OCI-M2 (cell line): ENCODE results near the gene SLC17A7.
"Not testable (repeated sequence)": the region's sequence is repeated elsewhere in the genome, so short reads cannot be mapped to it uniquely, and the experiment has no call there.

Source experiments
- DNase-seq: peaks from one replicate; lab custom pipeline; 2025; ENCODE audit not compliant: unreplicated experiment; lab: John Stamatoyannopoulos, UW

SLC17A7 gene

DNA sequence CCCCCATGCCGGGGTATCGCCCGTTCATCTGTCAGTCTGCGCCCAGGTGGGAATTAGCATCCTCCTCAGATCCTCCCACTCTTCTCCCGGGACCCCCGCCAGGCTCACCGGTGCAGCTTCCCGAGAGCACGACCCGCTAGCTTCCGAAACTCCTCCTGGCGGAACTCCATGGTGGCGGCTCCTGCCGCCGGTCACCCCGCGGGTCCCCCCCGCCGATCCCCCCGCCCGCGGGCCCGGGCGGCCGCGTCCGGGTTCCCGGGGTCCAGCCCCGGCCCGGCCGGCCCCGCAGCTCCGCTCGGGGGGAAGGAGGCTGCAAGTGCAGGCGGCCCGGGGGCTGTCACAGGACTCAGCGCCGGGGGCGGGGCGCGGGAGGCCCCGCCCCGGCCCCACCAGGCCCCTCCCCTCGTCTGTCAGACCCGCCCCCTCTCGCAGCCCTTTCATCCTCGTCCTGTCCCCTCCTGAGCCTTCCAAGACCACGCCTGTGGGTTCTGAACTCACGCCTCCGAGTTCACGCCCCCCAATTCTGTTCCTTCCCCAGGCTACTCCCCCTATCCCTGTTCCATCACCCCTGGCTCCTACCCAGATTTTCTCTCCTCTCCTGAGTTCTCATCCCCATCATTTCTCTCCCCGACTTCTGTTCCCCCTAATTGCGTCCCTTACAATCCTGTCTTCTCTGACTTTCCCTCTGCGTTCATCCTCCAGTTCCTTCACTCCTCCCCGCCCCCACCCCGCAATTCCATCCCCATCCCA lies at the start of gene SLC17A7:
SLC17A7 (minus strand) TSS at position 318 of the 750 bp plus-strand sequence; CDS start at position 170, 148 bp downstream.
- no peak for DNase-seq

DNA sequence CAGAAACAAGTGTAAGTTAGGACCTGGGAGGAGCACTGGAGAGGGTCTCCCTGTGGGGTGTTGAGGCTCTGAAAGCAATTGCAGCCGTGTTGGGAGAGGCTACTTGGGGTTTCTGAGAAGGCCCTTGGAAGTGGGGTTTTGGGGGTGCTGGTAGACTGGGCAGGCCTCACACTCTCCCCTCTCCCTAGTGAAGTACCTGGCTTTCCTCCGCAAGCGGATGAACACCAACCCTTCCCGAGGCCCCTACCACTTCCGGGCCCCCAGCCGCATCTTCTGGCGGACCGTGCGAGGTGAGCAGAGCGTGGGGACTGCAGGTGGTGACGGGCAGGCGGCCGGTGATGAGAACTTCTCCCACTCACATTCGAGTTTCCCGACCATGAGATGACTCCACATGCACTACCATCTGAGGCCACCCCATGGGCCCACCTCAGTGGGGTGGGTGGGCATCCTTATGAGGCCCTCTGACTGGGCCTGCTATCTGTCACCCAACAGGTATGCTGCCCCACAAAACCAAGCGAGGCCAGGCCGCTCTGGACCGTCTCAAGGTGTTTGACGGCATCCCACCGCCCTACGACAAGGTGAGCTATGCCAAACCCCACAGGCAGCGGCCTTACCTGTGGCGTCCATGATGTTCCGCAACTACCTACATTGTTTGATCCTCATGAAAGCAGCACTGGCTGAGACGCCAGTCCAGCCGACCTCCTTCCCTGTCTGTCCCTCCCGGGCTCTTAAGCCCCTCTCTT lies 49.1 kb upstream of the SLC17A7 start:
- no peak for DNase-seq

DNA sequence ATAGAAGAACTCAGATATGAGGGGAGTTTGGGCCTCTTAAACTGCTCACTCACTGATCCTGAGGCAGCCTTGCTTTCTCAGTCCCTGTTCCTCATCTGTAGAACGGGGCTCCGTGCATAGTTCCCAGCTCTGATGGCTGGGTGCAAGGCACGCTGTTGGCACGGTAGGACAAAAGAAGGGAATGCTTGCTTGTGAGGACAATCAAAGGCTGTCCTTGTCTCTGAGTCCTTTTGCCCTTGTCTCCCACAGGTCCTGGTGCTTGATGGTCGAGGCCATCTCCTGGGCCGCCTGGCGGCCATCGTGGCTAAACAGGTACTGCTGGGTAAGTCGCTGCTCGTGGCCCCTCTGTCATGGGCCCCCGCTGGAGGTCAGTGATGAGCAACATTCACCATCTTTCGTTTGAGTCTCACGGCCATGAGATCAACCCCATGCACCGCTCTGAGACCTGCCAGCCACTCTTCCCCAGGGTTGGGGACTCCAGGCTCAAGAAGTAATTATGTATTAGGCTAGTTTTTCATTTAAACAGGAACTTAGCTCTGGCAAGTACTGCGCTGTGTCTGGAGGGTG lies 48.4 kb upstream of the SLC17A7 start:
- no peak for DNase-seq

DNA sequence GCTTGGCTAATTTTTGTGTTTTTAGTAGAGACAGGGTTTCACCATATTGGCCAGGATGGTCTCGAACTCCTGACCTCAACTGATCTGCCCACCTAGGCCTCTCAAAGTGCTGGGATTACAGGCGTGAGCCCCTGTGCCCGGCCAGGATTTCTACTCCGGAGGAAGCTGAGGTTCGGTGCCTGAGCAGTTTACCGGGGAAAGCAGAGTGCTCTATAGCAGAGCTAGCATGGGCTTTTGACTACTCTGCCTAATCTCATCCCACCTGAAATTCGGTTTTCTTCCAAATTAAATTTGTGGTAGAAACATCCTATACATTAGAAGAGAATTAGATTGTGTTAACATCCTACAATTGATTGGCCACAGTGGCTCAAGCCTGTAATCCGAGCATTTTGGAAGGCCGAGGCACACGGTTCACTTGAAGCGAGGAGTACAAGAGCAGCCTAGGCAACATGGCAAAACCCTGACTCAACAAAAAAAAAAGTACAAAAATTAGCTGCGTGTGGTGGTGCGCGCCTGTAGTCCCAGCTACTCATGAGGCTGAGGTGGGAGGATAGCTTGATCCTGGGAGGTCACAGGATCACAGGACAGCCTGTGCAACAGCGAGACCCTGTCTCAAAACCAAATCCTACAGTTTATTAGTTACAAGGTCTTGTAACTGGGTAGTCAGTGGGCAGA lies 47.7 kb upstream of the SLC17A7 start:
- no peak for DNase-seq

DNA sequence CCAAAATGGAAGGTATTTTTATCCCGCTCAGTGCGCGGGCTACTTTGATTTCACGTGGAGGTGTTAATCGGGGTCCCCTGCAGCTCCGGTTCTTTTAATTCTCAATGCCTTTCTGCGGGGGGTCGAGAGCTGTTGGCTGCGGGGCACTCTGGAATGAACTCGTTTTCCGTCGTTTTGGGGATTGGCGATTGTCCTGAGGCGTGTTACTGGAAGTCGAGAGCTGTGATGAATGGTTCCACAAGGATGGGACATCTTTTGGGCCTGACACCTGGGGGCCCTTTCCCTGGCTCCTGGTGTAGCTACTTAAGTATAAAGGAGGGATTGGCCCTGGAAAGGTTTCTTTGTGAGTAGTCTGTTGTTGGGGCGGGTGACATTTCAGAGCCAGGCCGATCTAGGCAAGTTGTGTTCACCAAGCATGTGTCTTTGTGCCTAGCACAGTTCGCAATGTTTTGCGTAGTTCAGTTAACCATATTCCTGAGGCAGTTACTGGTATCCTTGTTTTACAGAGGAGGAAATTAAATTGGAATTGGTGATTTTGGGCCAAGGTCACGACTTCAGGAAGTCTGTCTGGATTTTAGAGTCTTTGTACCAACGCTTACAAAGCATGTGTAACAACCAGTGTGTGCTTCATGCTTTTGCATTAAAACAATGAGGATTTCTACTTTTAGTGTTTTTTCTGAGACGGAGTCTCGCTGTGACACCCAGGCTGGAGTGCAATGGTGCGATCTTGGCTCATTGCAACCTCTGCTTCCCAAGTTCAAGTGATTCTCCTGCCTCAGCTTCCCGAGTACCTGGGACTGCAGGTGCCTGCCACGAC lies 46.9 kb upstream of the SLC17A7 start:
- no peak for DNase-seq

DNA sequence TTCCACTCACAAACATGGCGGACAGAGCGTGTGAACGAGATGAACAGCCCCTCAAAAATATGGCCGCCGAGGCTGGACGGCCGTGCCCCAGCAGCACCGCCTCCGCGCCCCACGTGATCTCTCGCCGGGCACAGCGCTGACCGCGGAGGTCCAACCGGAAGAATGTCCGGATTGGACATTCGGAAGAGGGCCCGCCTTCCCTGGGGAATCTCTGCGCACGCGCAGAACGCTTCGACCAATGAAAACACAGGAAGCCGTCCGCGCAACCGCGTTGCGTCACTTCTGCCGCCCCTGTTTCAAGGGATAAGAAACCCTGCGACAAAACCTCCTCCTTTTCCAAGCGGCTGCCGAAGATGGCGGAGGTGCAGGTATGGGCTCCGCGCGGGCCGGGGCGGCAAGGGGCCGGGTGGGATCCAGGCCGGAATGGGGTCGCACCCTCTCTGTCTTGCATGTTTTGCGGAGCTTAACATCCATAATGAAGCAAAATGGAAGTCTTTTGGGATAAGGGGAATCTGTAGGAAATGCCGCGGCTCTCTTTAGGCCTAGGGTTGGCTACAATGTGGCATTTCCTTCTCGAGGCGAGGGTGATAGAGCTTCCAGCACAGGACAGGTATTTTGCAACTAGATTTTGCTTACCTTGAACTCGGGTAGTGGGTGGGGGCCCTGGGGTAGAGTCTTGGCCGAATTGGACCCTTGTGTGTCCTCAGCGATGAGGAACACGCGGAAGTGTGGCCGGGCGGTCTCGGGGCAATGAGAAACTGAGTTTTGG lies 46.1 kb upstream of the SLC17A7 start, which contains the start of gene RPL13A:
RPL13A (plus strand) TSS at position 332 of the 769 bp plus-strand sequence; CDS start at position 354, 22 bp downstream.
- DNase-seq: peak; percentile 97

DNA sequence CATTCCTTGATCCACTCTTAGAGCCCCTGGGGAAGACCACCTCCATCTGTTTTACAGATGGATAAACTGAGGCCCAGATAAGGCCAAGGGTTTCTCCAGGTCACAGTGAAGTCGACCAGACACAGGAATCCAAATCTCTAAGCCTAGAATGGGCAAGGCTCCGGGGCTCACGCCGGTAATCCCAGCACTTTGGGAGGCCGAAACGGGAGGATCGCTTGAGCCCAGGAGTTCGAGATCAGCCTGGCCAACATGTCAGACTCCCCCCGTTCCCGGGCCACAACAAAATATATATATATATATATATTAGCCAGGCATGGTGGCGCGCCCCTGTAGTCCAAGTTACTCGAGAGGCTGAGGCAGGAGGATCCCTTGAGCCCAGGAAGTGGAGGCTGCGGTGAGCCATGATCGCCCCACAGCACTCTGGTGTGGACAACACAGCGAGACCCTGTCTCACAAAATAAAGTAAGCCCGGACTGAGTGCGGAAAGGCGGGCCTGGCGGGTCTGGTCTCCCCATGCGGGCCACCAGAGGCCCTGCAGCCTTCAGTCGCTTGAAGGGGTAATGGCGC lies 45.5 kb upstream of the SLC17A7 start:
- no peak for DNase-seq

DNA sequence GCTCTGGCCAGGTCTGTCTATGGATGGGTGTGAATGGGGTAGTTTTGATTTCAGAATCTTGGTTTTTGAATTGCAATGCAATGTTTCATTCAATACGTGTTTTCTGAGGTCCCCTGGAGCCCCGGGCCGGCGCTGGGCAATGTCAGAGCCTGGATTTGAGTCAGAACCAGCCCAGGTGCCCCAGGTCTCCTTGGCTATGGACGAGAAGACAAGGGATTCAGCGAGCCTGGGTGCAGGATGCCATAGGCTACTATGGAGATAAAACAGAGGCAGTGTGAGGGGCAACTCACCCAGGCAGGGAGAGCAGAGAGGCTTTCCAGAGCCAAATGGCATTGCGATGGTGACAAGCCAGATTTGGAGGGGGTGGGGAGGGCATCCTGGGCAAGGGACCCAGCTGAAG lies 44.9 kb upstream of the SLC17A7 start:
- DNase-seq: no peak

DNA sequence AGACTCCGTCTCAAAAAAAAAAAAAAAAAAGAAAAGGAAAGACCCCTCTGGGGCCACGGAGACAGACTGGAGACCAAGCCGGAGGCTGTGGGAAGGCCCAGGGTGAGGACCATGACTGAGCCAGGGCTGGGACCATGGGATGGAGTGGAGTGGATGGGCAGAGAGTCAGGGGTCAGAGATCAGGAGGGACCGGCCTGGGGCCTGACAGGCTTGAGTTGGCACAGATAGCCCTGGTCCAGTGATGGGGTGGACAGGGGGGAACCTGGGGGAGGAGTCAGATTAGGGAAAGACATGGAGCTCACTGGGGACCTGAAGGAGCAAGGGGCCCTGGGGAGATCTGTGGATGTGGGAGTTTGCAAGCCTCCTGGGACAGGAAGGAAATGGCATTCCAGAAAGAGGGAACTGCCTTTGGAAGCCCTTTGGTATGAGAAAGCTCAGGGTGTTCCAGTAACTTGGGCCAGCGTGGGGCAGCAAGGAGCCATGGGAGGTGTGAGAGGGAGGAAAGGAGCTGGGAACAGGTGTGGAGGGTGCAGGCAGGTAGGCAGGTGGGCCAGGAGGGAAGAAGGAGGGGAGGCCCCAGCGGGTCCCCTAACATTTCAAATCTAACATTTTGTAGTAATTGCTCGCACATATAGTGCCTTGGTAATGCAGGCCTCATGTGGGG lies 39.8 kb upstream of the SLC17A7 start:
- DNase-seq: no peak

DNA sequence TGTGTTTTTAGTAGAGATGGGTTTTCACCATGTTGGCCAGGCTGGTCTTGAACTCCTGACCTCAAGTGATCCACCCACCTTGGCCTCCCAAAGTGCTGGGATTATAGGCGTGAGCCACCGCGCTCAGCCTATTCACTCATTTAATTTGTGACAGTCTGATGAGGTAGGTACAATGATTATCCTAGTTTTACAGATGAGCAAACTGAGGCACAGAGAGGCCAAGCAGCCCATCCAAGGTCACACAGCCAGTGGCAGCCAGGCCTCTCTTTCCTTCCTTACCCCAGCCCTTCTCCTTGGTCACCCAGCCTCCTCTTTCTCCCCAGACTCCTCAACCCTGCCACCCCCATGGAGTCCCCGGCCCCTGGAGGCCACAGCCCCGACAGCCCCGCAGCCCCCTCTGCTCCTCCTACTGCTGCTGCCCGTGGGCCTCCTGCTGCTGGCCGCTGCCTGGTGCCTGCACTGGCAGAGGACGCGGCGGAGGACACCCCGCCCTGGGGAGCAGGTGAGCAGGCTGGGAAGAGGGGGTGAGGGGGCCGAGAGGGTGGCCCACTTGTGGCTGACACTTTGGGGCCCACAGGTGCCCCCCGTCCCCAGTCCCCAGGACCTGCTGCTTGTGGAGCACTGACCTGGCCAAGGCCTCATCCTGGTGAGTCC lies 38.8 kb upstream of the SLC17A7 start:
- no peak for DNase-seq

DNA sequence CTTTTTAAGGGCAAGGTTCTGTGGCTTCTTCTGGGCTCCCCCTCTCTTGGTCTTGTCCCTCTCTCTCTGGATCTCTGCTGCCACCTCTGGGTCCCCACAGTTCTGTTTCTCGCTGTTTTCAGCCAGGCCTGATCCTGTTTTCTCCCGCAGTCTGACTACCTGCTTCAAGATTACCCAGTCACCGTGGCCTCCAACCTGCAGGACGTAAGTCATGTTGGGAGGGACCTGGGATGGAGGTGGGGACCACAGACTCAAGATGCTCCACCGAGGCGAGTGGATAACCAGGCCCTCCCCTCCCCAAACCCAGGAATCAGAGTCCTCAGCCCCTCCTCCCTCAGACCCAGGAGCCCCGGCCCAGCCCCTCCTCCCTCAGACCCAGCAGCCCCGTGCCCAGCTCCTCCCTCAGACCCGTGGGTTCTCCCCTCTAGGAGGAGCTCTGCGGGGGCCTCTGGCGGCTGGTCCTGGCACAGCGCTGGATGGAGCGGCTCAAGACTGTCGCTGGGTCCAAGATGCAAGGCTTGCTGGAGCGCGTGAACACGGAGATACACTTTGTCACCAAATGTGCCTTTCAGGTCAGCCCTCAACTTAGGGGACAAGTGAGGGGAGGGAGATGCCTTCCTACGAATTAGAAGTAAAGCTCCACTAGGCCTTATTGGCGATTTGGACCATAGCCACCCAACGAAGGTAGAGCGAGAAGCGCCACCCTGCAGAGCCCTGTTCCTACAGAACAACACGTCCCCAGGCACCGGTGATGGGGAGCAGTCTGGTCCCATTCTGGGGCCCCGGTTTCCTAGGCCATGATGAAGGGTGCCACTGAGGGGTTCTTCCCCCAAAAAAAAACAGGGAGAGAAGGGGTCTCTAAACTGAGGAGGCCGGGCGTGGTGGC lies 34.9 kb upstream of the SLC17A7 start:
- no peak for DNase-seq

DNA sequence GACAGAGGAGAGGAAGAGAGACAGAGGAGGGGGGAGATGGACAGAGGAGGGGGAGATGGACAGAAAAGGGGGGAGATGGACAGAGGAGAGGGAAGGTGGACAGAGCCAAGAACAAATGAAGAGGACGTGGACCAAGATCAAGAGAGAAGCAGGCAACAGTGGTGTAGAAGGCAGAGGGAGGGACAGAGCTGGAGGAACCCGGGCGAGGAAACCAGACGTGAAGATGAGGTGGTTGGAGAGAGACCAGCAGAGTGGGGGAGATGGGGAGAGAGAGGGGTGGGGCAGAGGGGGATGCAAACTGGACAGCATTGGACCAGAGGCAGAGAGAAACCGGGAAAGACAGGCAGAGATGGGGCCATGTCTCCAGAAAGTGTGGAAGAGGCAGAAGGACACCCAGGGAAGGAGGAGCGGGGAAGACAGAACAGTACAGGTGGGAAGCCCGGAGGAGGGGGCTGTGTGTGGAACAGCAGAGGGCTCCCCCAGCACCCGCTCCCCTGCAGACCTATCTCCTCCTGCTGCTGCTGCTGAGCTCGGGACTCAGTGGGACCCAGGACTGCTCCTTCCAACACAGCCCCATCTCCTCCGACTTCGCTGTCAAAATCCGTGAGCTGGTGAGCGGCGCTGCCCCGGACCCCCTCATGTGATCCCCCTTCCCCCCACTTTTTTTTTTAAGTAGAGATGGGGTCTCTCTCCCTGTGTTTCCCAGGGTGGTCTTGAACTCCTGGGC lies 34.0 kb upstream of the SLC17A7 start:
- no peak for DNase-seq

DNA sequence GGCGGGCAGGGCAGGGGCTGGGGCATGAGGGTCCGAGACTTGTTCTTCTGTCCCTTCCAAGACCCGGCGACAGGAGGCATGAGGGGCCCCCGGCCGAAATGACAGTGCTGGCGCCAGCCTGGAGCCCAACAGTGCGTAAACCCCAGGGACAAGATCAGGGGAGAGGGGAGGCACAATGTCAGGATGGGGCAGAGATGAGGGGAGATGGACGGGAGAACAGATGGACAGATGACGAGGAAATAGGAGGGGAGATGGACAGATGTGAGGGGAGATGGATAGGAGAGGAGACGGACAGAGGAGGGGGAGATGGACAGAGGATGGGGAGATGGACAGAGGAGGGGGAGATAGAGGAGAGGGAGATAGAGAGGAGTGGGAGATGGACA lies 33.2 kb upstream of the SLC17A7 start:
- no peak for DNase-seq

DNA sequence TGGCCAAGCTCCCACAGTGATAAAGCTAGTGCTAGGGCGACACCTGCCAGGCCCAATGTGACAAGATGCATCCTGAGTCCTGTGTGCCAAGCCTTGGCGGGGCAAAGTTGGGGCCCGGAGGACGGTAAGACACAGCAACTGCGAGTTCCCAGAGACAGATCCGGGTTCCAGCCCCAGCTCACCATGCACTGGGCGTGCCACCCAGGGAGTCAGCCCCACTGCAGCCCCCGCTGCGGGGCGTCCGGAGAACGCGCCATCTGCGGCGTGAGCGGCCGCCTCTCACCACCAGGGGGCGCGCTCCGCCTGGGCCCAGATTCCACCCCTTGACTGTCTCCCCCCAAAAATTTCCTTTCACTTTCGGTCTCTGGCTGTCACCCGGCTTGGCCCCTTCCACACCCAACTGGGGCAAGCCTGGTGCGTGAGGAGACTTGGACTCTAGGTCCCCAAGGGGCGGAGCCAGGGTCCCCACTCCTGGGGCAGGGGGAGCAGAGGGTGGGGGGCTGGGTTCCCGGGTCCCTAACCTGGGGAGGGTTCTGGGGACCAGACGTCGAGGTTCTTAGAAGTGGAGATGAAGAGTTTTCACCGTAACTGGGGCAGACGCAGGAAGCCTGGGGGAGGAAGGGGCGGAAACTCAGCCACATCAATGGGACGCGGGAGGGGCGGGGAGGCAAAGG lies 32.7 kb upstream of the SLC17A7 start, which contains the start of gene FLT3LG:
FLT3LG (plus strand) TSS at position 348 of the 674 bp plus-strand sequence. CDS start 425 bp downstream, outside the sequence.
- DNase-seq: no peak

DNA sequence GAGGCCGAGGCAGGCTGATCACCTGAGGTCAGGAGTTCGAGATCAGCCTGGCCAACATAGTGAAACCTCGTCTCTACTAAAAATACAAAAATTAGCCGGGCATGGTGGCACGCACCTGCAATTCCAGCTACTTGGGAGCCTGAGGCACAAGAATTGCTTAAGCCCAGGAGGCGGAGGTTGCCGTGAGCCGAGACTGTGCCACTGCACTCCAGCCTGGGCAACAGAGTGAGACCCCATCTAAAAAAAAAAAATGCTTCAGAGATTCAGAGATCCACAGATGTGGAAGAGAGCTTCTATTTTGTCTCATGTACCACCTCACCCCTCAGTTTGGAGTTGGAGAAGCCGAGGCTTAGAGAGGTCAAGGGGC lies 32.2 kb upstream of the SLC17A7 start:
- DNase-seq: not testable (repeated sequence)

DNA sequence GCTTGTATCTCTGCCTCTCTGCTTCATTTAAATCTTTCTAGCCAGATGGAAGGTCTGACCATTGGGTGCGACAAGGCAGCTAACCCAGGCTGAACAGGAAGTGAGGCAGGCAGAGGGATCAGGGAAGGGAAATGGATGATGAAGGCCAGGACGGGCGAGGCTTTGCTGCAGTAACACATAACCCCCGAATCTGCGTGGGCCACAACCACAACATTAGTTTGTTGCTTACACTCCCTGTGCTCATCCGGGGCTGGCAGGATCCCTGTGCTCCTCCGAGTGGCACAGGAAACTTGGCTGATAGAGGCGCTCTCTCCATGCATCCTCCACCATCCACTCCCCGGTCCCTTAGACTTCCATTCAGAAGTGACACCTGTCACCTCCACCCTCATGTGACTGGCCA lies 31.6 kb upstream of the SLC17A7 start:
- no peak for DNase-seq
